G401.6 (cell line): Measurements from ENCODE around the gene UMODL1.
"Not testable (repeated sequence)": the region's sequence is repeated elsewhere in the genome, so short reads cannot be mapped to it uniquely, and the experiment has no call there.

Experiments used
- FAIRE-seq: peaks from 2 replicates; lab custom pipeline; 2012; peaks lifted over from hg19 to GRCh38; lab: Jason Lieb, UNC

The UMODL1 gene

GRCh38 chr21:42101246-42101645 lies 30.1 kb downstream of the UMODL1 start:
- no peak for FAIRE-seq

- no peak for FAIRE-seq
These were observed 31.0 kb downstream of the UMODL1 start for GRCh38 chr21:42102076-42102475.

GRCh38 chr21:42102526-42102925 lies 31.4 kb downstream of the UMODL1 start:
- FAIRE-seq = no peak

- FAIRE-seq = no peak
These were observed 31.9 kb downstream of the UMODL1 start for GRCh38 chr21:42102991-42103390.

GRCh38 chr21:42103843-42104242 lies 32.7 kb downstream of the UMODL1 start:
- FAIRE-seq = no peak

- no peak for FAIRE-seq
These were observed 34.6 kb downstream of the UMODL1 start for GRCh38 chr21:42105476-42106315.

GRCh38 chr21:42106425-42106824 lies 35.3 kb downstream of the UMODL1 start:
- no peak for FAIRE-seq

GRCh38 chr21:42107177-42107880 lies 36.2 kb downstream of the UMODL1 start:
- no peak for FAIRE-seq

- FAIRE-seq = no peak
These were observed 36.9 kb downstream of the UMODL1 start for GRCh38 chr21:42107881-42108553.

- no peak for FAIRE-seq
These were observed 37.6 kb downstream of the UMODL1 start for GRCh38 chr21:42108554-42109340.

- no peak for FAIRE-seq
These were observed 38.4 kb downstream of the UMODL1 start for GRCh38 chr21:42109473-42109872.

GRCh38 chr21:42109873-42110525 lies 38.9 kb downstream of the UMODL1 start:
- no peak for FAIRE-seq

GRCh38 chr21:42110691-42111469 lies 39.8 kb downstream of the UMODL1 start:
- no peak for FAIRE-seq

GRCh38 chr21:42111470-42111743 lies 40.3 kb downstream of the UMODL1 start:
- no peak for FAIRE-seq

- FAIRE-seq = no peak
These were observed 40.7 kb downstream of the UMODL1 start for GRCh38 chr21:42111811-42112210.

- FAIRE-seq = no peak
These were observed 41.1 kb downstream of the UMODL1 start for GRCh38 chr21:42112238-42112637.

- no peak for FAIRE-seq
These were observed 41.7 kb downstream of the UMODL1 start for GRCh38 chr21:42112857-42113256.

- no peak for FAIRE-seq
These were observed 42.9 kb downstream of the UMODL1 start for GRCh38 chr21:42113926-42114409.

GRCh38 chr21:42114646-42115045 lies 43.5 kb downstream of the UMODL1 start:
- no peak for FAIRE-seq

- FAIRE-seq = no peak
These were observed 44.1 kb downstream of the UMODL1 start for GRCh38 chr21:42115136-42115683.

- not testable (repeated sequence) for FAIRE-seq
These were observed 45.4 kb downstream of the UMODL1 start for GRCh38 chr21:42116551-42116950.
